Measurements from ENCODE around the gene SHQ1.

The SHQ1 gene

DNA sequence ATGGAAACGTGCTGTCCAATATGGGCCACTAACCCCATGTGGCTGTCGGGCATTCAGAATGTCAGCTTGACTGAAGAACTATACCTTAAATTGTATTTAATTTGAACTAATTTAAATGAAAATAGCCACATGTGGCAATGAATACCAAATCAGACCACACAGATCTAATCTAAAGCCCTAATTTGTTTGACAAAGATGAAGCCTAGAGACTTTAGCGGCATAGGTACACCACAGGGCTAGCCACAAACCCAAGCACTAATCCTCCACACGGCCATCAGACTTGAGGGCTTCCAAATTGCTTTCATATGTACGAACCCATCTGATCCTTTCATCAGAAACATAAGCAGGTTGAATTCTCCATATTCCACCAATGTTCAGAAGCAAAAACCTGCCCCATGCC is 81.4 kb downstream of the SHQ1 start:
- ATAC-seq = no peak
- TF ChIP-seq TCF4 (CRISPR knock-in tag; IDR thresholded peaks at IDR 0.05; ENCODE audit: borderline replicate concordance) (no peak), ZFP30 (CRISPR knock-in tag; IDR thresholded peaks at IDR 0.05) (no peak), ZFP3 (CRISPR knock-in tag; IDR thresholded peaks at IDR 0.05) (no peak), OSR1 (CRISPR knock-in tag; IDR thresholded peaks at IDR 0.05) (no peak), ESRRG (CRISPR knock-in tag; IDR thresholded peaks at IDR 0.05) (no peak)

- no peak for ATAC-seq
- TF ChIP-seq CSDC2 (CRISPR knock-in tag; IDR thresholded peaks at IDR 0.05) = no peak
- no peak for TF ChIP-seq ZC3H10 (CRISPR knock-in tag; IDR thresholded peaks at IDR 0.05)
- TF ChIP-seq SNAI2 (CRISPR knock-in tag; IDR thresholded peaks at IDR 0.05) = no peak
- no peak for TF ChIP-seq ISL1 (CRISPR knock-in tag; IDR thresholded peaks at IDR 0.05)
- no peak for TF ChIP-seq ZNF70 (CRISPR knock-in tag; IDR thresholded peaks at IDR 0.05)
- TF ChIP-seq TCF4 (CRISPR knock-in tag; IDR thresholded peaks at IDR 0.05; ENCODE audit: borderline replicate concordance) = no peak
- TF ChIP-seq ZFP30 (CRISPR knock-in tag; IDR thresholded peaks at IDR 0.05) = no peak
- TF ChIP-seq, protein P1, sequence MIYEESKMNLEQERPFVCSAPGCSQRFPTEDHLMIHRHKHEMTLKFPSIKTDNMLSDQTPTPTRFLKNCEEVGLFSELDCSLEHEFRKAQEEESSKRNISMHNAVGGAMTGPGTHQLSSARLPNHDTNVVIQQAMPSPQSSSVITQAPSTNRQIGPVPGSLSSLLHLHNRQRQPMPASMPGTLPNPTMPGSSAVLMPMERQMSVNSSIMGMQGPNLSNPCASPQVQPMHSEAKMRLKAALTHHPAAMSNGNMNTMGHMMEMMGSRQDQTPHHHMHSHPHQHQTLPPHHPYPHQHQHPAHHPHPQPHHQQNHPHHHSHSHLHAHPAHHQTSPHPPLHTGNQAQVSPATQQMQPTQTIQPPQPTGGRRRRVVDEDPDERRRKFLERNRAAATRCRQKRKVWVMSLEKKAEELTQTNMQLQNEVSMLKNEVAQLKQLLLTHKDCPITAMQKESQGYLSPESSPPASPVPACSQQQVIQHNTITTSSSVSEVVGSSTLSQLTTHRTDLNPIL (CRISPR knock-in tag; IDR thresholded peaks at IDR 0.05; ENCODE audit: low read depth) = no peak
- TF ChIP-seq BACH2 (CRISPR knock-in tag; IDR thresholded peaks at IDR 0.05; ENCODE audit: borderline replicate concordance) = no peak
- no peak for TF ChIP-seq POU6F1 (CRISPR knock-in tag; IDR thresholded peaks at IDR 0.05; ENCODE audit: borderline replicate concordance, low read depth)
These were observed 84.3 kb downstream of the SHQ1 start for GRCh38 chr3:72763751-72764440.

DNA sequence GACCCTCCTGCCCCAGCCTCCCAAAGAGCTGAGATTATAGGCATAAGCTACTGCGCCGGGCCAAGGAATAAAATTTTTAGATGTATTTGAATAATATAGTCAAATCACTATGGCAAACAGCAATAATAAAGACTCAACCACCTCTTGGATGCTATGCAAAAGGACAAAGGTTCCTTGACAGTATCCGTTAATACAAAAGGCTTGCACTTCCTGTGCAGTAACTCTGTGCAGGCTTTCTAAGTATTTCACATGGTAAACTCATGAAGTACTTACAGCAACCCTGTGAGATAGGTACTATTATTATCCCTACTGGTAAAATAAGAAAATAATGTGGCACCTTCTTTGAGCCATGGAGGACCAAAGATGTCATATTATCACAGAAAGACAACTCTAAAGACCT is 86.8 kb downstream of the SHQ1 start:
- TF ChIP-seq GLIS3 (CRISPR knock-in tag; IDR thresholded peaks at IDR 0.05) (no peak), CSDC2 (CRISPR knock-in tag; IDR thresholded peaks at IDR 0.05) (no peak), ZNF565 (CRISPR knock-in tag; conservative IDR thresholded peaks at IDR 0.05; ENCODE audit: low read depth) (no peak), POU6F1 (CRISPR knock-in tag; IDR thresholded peaks at IDR 0.05; ENCODE audit: borderline replicate concordance, low read depth) (no peak), TOX (CRISPR knock-in tag; IDR thresholded peaks at IDR 0.05; ENCODE audit: borderline replicate concordance) (no peak), BACH2 (CRISPR knock-in tag; IDR thresholded peaks at IDR 0.05; ENCODE audit: borderline replicate concordance) (no peak), TCF4 (CRISPR knock-in tag; IDR thresholded peaks at IDR 0.05; ENCODE audit: borderline replicate concordance) (no peak), ESRRG (CRISPR knock-in tag; IDR thresholded peaks at IDR 0.05) (no peak), RARB (CRISPR knock-in tag; IDR thresholded peaks at IDR 0.05) (no peak), OSR1 (CRISPR knock-in tag; IDR thresholded peaks at IDR 0.05) (no peak), ISL1 (CRISPR knock-in tag; IDR thresholded peaks at IDR 0.05) (no peak), ARNTL (CRISPR knock-in tag; IDR thresholded peaks at IDR 0.05; ENCODE audit: borderline replicate concordance, low read depth) (no peak), PATZ1 (CRISPR knock-in tag; IDR thresholded peaks at IDR 0.05; ENCODE audit: borderline replicate concordance) (no peak)
- ATAC-seq = no peak

DNA sequence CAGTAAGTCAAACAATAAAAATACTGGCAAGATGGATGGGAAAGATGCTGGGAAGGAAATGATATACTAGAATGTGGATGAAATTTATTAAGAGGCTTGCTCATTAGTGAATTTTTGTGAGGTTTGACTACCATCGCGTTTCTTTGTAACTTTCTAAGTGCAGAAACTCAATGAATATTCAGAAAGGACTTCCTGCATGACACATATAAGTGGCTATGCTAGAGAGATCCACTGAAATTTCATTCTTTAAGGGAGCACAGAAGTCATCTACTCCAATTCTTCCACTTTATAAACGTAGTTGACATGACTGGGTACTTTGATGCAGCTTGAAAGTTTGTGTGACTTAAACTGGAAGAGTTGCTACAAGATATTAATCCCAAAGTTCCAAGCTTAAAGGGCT is 88.0 kb downstream of the SHQ1 start:
- TF ChIP-seq ZFP30 (CRISPR knock-in tag; IDR thresholded peaks at IDR 0.05) = no peak
- no peak for TF ChIP-seq ZNF565 (CRISPR knock-in tag; conservative IDR thresholded peaks at IDR 0.05; ENCODE audit: low read depth)
- no peak for TF ChIP-seq GLIS3 (CRISPR knock-in tag; IDR thresholded peaks at IDR 0.05)
- TF ChIP-seq ZC3H10 (CRISPR knock-in tag; IDR thresholded peaks at IDR 0.05) = no peak
- TF ChIP-seq, protein P1 (CRISPR knock-in tag; IDR thresholded peaks at IDR 0.05; ENCODE audit: low read depth) = no peak
- no peak for TF ChIP-seq ZNF70 (CRISPR knock-in tag; IDR thresholded peaks at IDR 0.05)
- no peak for TF ChIP-seq PPARA (CRISPR knock-in tag; IDR thresholded peaks at IDR 0.05; ENCODE audit: borderline replicate concordance)
- no peak for TF ChIP-seq ZNF8 (CRISPR knock-in tag; IDR thresholded peaks at IDR 0.05)
- no peak for TF ChIP-seq ISL1 (CRISPR knock-in tag; IDR thresholded peaks at IDR 0.05)
- TF ChIP-seq SNAI2 (CRISPR knock-in tag; IDR thresholded peaks at IDR 0.05) = no peak
- TF ChIP-seq TCF4 (CRISPR knock-in tag; IDR thresholded peaks at IDR 0.05; ENCODE audit: borderline replicate concordance) = no peak
- no peak for ATAC-seq

All from SK-N-SH treated with all-trans-retinoic acid at 6 μM for 48 hours (cell line).